Fibroblast of lung (primary cell): ENCODE data around the gene ALDOA.

Experiments used
- EZH2 ChIP-seq: IDR thresholded peaks from 2 replicates; pipeline ENCODE4 v1.5.1; 2012; ENCODE audit warnings: low read length, control low read depth, mild to moderate bottlenecking; ENCODE audit errors: missing control alignments
- TF ChIP-seq, protein P1 (sequence below), 2 donors: IDR thresholded peaks in 1 of 2; conservative IDR thresholded peaks in 1 of 2; 1 replicate in 1 of 2; 2 replicates in 1 of 2; pipeline ENCODE4 v1.5.1; 2011 to 2012; ENCODE audit warnings: low read length in 2 of 2, control low read depth in 1 of 2, inconsistent platforms in 1 of 2, low read depth in 1 of 2, mild to moderate bottlenecking in 1 of 2

DNA sequence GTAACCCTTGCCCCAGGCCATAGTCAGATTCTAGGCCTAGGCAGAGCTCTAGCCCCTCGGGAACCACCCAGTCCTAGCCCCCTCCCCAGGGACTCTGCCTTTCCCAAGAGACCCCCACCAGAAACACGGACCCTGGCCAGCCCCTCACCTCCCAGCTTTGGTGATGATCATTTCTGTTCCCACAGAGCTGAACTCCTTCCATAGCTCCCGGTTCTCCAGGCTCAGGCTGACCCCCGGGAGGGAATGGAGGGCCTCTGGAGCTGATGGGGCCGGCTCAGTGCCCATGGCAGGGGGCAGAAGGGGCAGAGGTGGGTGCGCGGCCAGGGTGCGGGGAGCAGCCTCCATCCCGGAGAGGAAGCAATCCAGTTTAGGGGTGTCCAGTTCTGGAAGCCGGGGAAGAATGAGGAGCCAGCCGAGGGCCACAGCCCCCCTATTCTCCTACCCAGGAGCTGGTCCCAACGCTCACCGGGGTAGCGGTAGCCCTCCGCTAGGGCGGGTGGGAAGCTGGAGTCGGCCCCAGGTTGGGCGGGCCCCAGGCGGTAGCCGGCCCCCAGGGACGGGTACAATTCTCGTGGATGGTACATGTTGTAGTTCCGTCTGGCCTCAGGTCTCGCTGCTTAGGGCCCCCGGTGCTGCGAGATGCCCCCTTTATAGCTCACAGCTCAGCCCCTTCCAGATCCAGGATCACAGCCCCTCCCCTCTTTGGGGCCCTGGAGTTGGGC, 25.2 kb downstream of the ALDOA start:
- TF ChIP-seq, protein P1, sequence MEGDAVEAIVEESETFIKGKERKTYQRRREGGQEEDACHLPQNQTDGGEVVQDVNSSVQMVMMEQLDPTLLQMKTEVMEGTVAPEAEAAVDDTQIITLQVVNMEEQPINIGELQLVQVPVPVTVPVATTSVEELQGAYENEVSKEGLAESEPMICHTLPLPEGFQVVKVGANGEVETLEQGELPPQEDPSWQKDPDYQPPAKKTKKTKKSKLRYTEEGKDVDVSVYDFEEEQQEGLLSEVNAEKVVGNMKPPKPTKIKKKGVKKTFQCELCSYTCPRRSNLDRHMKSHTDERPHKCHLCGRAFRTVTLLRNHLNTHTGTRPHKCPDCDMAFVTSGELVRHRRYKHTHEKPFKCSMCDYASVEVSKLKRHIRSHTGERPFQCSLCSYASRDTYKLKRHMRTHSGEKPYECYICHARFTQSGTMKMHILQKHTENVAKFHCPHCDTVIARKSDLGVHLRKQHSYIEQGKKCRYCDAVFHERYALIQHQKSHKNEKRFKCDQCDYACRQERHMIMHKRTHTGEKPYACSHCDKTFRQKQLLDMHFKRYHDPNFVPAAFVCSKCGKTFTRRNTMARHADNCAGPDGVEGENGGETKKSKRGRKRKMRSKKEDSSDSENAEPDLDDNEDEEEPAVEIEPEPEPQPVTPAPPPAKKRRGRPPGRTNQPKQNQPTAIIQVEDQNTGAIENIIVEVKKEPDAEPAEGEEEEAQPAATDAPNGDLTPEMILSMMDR (conservative IDR thresholded peaks at IDR 0.05 in 1 of 2, IDR thresholded peaks at IDR 0.05 in 1 of 2; ENCODE audit: low read depth in 1 of 2, low read length in 2 of 2), result no peak
- TF ChIP-seq EZH2, result no peak
